Myocyte (in vitro differentiated cells): ENCODE data around the gene AMACR. TPM values are rescaled to one million over a fixed set of nuclear protein-coding genes. Genes with fewer than 3 reads are reported as not detected.

ENCODE experiments used
- DNase-seq: peaks from one replicate; pipeline ENCODE4 v3.0.0-alpha.2; 2012; ENCODE audit warnings: low read depth
- polyA plus RNA-seq: library from polyadenylated mRNA; unstranded; fragments of >200 nt; gene quantifications from one replicate; pipeline ENCODE4 v1.2.1, GENCODE V29; 2012; ENCODE audit warnings: missing spikeins
- total RNA-seq: library from RNA; depleted of rRNA; stranded (reverse); fragments of >200 nt; gene quantifications from 2 replicates; pipeline ENCODE4 v1.2.3, GENCODE V29; 2014

AMACR gene
- total RNA-seq = 9.2 and 45.7 TPM in 2 replicates
- polyA plus RNA-seq = 19.8 TPM

DNA sequence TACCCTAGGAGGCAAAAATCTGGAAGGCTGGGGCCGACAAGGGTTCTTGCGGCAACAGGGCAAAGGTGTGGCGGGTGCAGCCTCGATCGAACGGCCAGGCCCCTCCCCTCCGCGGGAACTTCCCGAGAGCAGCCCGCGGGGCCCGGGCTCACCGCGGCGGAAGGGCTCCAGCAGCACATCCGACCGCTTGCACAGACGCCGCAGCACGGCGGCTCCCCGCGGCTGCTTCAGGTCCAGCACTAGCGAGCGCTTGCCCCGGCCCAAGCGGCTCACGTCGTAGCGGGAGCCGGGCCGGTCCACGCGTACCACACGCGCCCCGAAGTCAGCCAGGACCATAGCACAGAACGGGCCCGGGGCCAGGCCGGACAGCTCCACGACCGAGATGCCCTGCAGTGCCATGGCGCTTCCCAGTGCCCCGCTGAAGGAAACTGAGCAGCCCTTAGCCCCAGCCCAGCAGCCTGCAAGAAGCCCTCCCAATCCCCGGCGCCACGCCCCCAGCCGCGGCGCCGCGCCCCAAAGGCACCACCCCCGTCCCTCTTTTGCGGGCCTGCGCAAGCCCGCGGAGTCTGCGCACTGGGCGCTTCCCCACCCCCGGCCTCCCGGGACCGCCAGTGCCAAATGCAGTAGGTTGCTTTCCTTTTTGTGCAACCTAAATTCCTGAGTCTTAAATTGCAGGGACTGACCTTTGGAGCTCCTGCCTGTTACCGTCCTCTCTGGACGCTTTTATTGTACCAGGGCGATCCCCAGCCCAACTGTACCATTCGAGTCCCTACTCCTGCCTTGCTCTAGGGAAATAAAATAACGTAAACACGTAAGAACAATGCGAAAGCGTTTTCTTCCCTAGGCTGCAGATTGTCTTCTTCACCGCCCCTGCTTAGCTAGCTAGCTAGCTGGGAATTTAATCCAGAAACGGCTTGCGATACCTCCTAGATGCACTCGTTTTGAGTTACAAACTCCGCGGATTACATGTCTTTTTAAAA is at the start of gene AMACR:
Gene AMACR, minus strand, starts transcription at position 430 of the 980 bp plus-strand sequence. Its CDS starts 31 bp downstream, at position 399.
- DNase-seq = peak; percentile 94

DNA sequence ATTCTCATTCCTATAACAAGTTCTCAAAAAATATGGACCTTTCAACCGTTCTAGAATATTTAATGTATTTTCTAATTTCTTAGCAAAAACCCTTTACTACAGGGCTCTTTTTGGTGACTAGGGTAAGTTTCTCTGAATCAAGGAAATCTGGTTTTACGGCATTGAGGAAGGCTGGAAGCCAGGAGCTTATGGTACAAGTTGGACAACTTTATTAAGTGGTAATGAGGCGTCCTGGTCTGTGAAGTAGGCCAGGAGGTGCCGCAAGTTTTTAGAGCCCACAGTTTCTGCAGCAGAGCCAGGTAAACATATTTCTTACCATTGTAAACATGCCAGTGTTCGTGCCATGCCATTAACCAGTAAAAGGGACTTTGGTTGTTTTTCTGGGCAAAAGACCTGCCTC is 49.7 kb upstream of the AMACR start:
- DNase-seq = no peak

GRCh38 chr5:34057118-34057517 is 49.3 kb upstream of the AMACR start:
- no peak for DNase-seq

- peak; percentile 30 for DNase-seq
These were observed 47.8 kb upstream of the AMACR start for GRCh38 chr5:34055667-34056066.

GRCh38 chr5:34054400-34054729 is 46.5 kb upstream of the AMACR start:
- peak; percentile 57 for DNase-seq

- peak; percentile 50 for DNase-seq
These were observed 45.9 kb upstream of the AMACR start for GRCh38 chr5:34053571-34054399.

DNA sequence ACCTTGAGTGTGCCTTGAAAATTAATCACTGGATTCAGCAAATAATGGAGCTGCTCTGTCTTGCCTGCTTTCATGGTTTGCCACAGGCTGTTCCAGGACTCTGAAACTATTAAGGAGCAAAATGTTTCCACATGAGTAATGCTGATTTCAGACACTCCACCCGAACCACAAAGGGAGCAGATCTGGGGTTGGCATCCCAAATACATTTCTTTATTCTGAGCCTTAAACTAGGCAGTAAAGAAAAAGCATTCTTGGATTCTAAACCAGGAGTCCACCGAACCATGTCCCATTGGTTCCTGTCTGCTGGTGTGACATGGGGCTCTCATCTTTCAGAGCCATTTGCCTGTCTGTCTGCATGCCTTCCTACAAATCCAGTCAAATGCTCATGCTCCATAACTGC is 45.3 kb upstream of the AMACR start:
- peak; percentile 80 for DNase-seq

DNA sequence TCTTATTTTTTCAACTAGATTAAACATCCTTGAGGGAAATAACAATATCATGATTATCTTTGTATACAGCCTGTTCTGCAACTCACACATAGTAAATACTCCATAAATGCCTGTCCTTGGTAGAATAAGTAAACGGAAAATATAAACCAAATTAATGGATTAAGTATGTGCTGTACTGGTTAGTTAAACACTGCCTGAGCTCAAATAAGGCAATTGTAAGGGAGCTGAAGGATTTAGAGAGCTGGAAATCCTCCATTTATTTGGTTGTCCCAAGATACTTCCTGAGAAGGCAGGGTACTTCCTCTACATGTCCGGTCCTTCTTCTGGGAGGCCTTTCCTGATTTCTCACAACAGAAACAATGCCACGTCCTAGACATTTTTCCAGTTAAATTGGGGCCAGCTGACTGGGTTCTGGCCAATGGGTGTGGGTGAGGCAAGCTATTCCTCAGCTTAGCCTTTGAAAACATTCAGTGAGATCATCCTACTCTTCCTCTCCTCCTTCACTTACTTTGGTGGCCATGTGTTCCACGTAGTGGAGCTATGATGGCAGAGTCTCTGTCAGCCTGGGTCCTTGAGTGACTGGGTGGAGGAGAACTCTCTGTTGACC is 43.6 kb upstream of the AMACR start:
- no peak for DNase-seq

DNA sequence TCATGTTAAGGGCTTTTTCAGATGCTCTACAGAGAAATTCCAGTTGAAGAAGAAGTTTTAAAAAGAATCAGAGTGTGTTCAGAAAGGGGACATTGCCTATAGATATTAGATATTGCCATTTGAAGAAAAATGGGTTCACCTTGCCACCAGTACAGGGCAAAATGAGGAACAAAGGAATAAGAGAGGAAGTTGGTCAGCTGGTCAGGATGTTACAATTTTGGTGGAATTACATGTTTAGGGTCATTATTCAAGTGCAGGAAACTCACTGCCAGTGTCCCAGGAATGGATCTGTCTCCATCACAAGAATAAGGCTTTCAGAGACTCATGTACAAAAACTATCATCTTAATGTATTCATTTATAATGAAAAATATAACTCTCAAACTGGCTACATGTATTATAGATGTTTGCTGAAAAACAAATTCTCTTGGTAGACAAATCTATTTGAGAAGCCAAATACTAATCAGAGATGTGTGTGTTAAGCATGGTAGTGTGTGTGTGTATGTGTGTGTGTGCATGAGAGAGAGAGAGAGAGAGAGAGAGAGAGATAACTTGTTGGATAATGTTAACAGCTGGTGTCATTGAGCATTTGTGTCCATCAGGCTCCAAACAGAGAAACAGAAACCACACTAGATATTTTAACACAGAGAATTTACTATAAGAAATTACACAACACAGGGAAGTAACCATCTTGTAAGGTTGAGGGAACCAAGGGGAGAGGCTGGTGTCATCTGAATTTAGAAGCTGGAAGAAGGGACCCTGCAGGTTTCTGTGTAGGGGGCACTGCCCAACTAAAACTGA is 40.1 kb upstream of the AMACR start:
- peak; percentile 70 for DNase-seq

DNA sequence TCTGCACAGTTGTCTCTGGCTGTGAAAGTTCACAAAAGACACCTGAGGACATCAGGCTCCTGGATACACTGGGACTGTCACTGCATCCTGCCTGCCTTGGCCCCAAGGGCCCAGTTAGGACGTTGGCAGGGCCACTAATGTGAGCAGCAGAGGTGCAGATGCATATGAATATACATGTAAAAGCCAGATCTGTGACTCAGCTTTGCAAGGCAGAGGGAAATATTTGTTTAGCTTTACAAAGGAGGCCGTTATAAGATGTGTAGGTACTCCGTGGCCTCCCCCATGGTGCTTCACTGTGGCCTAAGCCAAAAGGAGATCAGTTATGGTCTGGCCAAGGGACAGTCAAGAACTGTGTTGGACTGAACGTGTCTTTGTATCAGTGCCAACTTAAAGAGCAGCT is 39.3 kb upstream of the AMACR start:
- no peak for DNase-seq

DNA sequence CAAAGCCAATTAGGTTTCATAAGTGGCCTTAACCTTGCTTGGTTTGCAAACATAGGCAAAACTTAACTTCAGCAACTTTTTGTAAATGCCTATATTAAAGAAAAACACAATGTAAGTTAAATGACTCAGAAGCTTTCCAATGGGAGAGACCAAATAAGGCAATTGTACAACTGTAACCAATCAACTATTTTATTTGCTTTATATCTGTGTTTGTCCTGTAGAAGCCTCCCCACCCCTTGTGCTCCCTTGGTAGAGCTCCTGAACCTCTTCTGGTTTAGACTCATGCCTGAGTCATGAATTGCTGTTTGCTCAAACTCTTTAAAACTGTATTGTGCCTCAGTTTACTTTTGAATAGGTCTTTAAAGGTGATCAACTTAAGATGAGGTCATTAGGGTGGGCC is 38.1 kb upstream of the AMACR start:
- DNase-seq = no peak

DNA sequence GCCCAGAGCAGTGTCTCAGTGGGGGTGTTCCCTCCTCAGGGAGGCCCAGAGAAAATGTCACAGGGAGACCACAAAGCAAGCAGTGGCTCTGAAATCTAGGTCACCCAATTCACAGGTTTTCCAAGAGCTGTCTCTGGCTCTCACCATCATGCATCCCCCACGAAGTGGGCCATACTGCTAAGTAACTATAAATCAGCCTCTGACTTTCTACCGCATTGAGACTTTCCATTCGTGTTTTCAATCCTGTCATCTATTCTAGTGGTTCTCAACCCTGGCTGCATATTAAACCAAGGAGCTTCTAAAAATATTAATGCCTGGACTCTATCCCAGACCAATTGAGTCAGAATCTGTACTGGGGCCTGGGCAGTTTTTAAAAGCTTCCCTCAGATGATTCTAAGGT is 37.2 kb upstream of the AMACR start:
- peak; percentile 38 for DNase-seq

DNA sequence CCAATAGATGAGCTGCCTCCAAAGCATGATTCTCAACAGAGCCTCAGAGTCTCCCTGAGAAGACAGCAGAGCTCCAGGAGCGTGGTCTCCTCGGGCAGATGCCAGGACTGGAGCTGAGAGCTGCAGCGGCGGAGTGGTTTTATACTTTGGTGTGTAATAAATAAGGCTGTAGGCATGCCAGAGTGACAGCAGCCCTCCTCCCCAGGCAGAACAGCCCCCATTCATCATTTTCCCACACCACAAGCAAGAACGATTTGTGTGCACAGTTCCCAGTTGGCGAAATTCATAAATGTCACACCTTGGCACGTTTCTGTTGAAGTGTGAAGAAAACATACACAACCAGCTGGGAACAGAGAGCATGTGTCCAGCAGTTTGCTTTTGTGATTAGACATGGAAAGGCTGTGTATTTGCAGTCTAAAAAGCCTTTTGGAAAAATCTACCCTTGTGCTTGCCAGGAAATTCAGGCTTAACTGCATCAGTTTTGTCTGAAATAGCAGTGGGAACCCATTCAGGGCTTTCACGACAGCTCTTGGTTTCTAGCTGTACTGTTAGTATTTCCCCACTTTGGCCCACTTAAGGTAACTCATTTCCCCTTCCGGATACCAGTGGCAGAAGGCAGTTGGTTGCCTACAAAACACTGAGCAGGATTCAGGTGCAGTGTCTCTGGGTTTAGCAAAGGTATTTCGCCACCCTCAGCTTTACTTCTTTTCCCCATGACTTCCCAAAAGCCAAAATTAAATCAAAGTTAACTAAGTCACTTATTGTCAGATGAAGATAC is 35.4 kb upstream of the AMACR start, which contains the start of gene C1QTNF3:
Gene C1QTNF3, minus strand, starts transcription at position 115 of the 778 bp plus-strand sequence. Its CDS starts 88 bp downstream, at position 27.
- no peak for DNase-seq

DNA sequence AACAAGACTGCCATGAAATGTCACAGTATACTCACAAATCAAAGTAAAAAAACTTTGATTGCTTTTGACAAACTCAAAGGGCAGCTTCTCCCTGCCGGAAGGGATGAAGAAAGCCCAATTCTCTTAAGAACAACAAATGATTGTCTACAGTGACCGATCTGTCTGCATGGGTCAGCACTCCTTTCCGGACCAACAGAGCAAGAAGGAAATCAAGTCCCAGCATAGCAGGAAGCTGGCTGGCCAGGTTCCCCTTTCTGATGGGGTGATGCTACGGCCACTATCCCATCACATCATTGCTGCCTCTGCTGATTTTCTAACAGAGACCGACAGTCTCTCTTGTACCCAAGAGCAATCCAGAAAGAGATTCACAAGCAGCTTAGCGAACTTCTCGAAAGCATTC is 34.5 kb upstream of the AMACR start:
- DNase-seq = no peak

DNA sequence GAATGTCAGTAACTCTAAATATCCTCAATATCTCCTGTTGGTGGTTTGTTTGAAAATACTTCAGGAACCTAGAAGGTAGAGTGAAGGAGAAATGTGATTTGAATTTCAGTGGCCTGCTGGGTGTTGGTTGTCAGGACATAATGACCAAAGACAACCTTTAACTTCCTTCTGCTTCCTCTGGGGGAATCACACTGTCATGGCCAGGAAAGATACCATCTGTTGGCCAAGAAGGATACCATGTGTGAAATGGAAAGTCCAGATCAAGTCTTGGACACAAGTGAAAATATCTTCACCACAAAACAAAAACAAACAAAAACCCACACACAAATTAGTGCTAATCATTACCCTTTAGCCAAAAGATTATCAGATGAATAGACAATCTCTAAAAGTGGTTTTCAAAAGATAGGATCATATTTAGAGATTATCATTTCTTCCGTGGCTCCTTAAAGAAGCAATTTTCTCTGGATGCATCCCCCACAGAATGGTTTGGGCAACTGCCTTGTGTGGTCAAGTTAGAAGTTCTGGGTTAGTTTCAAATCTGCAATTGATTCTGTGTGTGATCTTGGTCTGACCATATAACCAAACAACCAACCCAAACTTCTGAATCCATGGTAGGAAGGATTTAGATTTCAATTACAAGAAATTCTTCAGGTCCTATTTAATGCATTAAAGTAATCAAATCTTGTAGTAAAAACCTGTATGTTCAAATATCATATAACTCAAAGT is 33.6 kb upstream of the AMACR start:
- no peak for DNase-seq

DNA sequence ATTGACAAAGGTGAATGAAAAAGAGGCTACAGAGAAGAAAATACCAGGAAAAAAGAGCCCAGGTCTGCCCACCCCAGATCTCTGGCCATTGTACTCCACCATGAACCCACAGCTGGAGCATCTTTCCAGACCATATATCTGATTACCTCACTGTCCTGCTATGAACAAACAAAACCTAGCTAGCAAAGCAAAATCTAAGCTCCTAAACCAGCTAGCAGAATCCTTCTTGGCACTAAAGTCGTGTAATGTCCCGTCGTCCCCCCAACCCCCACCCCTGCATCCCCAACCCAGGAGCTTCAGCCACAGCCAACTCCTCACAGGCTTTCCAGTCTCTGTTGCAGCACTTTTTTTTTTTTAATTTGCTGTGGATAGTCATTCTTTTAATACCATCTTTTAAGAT is 32.6 kb upstream of the AMACR start:
- no peak for DNase-seq

DNA sequence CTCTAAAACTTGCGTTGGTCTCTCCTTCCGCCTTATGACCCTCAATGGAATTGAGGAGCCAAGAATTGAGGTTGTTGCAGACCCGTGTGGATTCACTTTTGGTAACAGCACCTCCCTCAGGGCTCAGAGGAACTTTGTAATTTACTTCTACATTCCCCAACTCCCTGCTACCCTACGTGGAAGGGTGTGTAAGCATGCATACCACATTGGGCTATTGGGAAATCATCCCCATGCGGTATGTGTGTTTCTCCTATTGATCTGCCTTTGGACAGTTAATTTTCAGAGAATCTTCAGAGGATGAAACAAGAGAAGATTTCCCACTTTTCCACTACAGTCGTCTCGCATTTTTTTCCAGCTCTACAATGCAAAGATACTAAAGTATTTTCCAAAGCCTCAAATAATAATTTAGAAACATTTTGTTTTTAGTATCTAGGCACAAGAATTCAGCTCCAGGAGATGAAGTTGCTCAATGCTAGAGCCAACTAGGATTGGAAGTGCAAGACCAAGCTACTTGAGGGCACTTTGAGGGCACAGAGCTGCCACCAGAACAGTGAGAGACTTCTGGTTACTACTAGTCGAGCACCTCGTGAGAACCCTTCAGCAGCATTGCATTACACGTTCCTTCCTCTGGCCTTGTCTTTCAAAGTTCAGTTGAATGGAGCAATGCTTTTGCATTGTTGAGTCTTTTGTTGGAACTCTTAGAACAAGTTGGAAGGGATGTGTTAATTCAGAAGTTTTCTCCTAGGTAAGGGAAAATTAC is 31.7 kb upstream of the AMACR start:
- DNase-seq = no peak

DNA sequence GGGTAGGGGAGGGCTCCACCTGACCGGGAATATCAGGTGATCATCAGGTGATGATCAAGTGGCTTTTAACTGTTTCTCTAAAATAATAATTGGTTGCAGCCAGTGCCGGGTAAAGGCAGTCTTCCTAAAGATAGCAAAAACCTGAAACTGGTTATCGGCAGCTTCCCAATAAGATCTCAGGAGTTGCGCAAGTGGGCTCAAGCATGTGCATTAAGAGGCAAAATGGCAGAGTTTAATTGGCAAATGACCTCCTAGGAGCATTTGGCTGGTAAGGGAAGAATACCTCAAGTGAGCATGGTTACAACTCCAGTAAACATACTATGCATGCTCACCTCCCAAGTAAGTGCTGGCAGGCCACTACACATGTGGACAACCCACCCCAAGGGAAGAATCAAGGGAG is 31.0 kb upstream of the AMACR start:
- DNase-seq = no peak

DNA sequence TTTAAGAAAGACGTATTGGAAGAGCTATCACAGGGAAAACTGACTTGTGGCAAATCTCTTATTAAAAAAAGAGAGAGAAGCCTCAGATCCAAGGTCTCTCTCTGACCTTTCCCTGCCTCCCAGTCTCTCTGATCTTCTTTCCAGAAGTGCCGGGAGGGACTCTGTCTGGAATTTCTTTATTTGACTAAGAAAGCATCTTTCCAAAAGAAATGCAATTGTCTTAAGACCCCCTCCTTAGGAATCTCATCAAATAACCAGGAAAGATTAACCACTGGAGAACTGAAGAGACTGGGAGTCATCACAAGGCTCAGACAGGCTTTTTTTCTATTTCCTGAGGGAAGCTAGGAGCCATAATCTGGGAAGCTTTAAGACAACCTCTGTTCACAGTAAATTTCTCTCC is 30.5 kb upstream of the AMACR start:
- no peak for DNase-seq
